T-helper 2 cell treated with Interferon-gamma antibody and Interleukin-4, amounts not matched to agents 5 μg/mL and 100 μg/mL, for 36 hours (primary cell): ENCODE data around the gene CHRNG.

Experiments
- DNase-seq: peaks from one replicate; pipeline ENCODE4 v3.0.0; 2021; ENCODE audit warnings: low spot score
- H3K27ac Mint-ChIP-seq: one replicate; pipeline ENCODE4 v1.8.0; 2021; ENCODE audit warnings: mild to moderate bottlenecking, mixed read lengths
- H3K27me3 Mint-ChIP-seq: one replicate; pipeline ENCODE4 v1.8.0; 2021; ENCODE audit warnings: low read depth, mixed read lengths
- H3K36me3 Mint-ChIP-seq: one replicate; pipeline ENCODE4 v1.8.0; 2021; ENCODE audit warnings: low read depth, mixed read lengths
- H3K4me1 Mint-ChIP-seq: one replicate; pipeline ENCODE4 v1.8.0; 2021; ENCODE audit warnings: low read depth, mixed read lengths
- H3K4me3 Mint-ChIP-seq: one replicate; pipeline ENCODE4 v1.8.0; 2022; ENCODE audit warnings: mild to moderate bottlenecking, moderate library complexity, mixed read lengths
- H3K9me3 Mint-ChIP-seq: one replicate; pipeline ENCODE4 v1.8.0; 2021; ENCODE audit warnings: mixed read lengths

CHRNG gene

GRCh38 chr2:232540441-232541041 is 1.0 kb downstream of the CHRNG start:
- no peak for DNase-seq
- Mint-ChIP-seq H3K36me3 (no peaks in the 10 kb centered on the region), H3K4me3 (no peak overlapping the region), H3K9me3 (peaks cover 7% of the 10 kb centered on the region), H3K27me3 (peaks cover 10% of the 10 kb centered on the region), H3K27ac (no peak overlapping the region), H3K4me1 (peaks cover 4% of the 10 kb centered on the region)

GRCh38 chr2:232541195-232541960 is 1.9 kb downstream of the CHRNG start:
- Mint-ChIP-seq H3K9me3 (peaks cover 4% of the 10 kb centered on the region), H3K4me3 (no peak overlapping the region), H3K4me1 (peaks cover 4% of the 10 kb centered on the region), H3K36me3 (peaks cover under 1% of the 10 kb centered on the region), H3K27ac (no peak overlapping the region), H3K27me3 (peaks cover 10% of the 10 kb centered on the region)
- no peak for DNase-seq

- Mint-ChIP-seq H3K27ac (no peak overlapping the region), H3K36me3 (peaks cover 3% of the 10 kb centered on the region), H3K27me3 (peaks cover 10% of the 10 kb centered on the region), H3K9me3 (no peaks in the 10 kb centered on the region), H3K4me1 (peaks cover 4% of the 10 kb centered on the region), H3K4me3 (no peak overlapping the region)
- no peak for DNase-seq
Measured at GRCh38 chr2:232541961-232542714, 2.6 kb downstream of the CHRNG start.

GRCh38 chr2:232542715-232543467 is 3.4 kb downstream of the CHRNG start:
- no peak overlapping the region for H3K4me3 Mint-ChIP-seq
- H3K27ac Mint-ChIP-seq = no peak overlapping the region
- H3K9me3 Mint-ChIP-seq = no peaks in the 10 kb centered on the region
- H3K27me3 Mint-ChIP-seq = peaks cover 9% of the 10 kb centered on the region
- peaks cover 9% of the 10 kb centered on the region for H3K4me1 Mint-ChIP-seq
- peaks cover 6% of the 10 kb centered on the region for H3K36me3 Mint-ChIP-seq
- DNase-seq = no peak

- Mint-ChIP-seq H3K27ac (no peak overlapping the region), H3K4me1 (peaks cover 7% of the 10 kb centered on the region), H3K27me3 (peaks cover 3% of the 10 kb centered on the region), H3K4me3 (no peak overlapping the region), H3K9me3 (peaks cover 2% of the 10 kb centered on the region), H3K36me3 (peaks cover 12% of the 10 kb centered on the region)
- no peak for DNase-seq
Measured at GRCh38 chr2:232543491-232543890, 4.0 kb downstream of the CHRNG start.

GRCh38 chr2:232543928-232544631 is 4.6 kb downstream of the CHRNG start:
- Mint-ChIP-seq H3K36me3 (peaks cover 18% of the 10 kb centered on the region), H3K4me1 (peaks cover 12% of the 10 kb centered on the region), H3K27me3 (no peaks in the 10 kb centered on the region), H3K4me3 (no peak overlapping the region), H3K9me3 (peaks cover 6% of the 10 kb centered on the region), H3K27ac (no peak overlapping the region)
- no peak for DNase-seq

GRCh38 chr2:232544674-232545073 is 5.2 kb downstream of the CHRNG start:
- peaks cover 21% of the 10 kb centered on the region for H3K36me3 Mint-ChIP-seq
- no peak for DNase-seq
- H3K9me3 Mint-ChIP-seq = peaks cover 6% of the 10 kb centered on the region
- no peak overlapping the region for H3K27ac Mint-ChIP-seq
- H3K4me3 Mint-ChIP-seq = no peak overlapping the region
- no peaks in the 10 kb centered on the region for H3K27me3 Mint-ChIP-seq
- peaks cover 17% of the 10 kb centered on the region for H3K4me1 Mint-ChIP-seq

- H3K4me1 Mint-ChIP-seq = peaks cover 18% of the 10 kb centered on the region
- H3K36me3 Mint-ChIP-seq = peaks cover 22% of the 10 kb centered on the region
- H3K9me3 Mint-ChIP-seq = peaks cover 6% of the 10 kb centered on the region
- no peak overlapping the region for H3K27ac Mint-ChIP-seq
- H3K4me3 Mint-ChIP-seq = no peak overlapping the region
- no peaks in the 10 kb centered on the region for H3K27me3 Mint-ChIP-seq
- DNase-seq = no peak
Measured at GRCh38 chr2:232545511-232546375, 6.3 kb downstream of the CHRNG start.

GRCh38 chr2:232547991-232548390 is 8.5 kb downstream of the CHRNG start:
- no peak for DNase-seq
- Mint-ChIP-seq H3K4me3 (no peak overlapping the region), H3K27me3 (no peaks in the 10 kb centered on the region), H3K27ac (no peak overlapping the region), H3K4me1 (peaks cover 32% of the 10 kb centered on the region), H3K9me3 (peaks cover 6% of the 10 kb centered on the region), H3K36me3 (peaks cover 34% of the 10 kb centered on the region)

GRCh38 chr2:232549655-232550353 is 10.3 kb downstream of the CHRNG start:
- no peaks in the 10 kb centered on the region for H3K27me3 Mint-ChIP-seq
- H3K36me3 Mint-ChIP-seq = peaks cover 45% of the 10 kb centered on the region
- no peak for DNase-seq
- peak overlapping the region; percentile 100 for H3K4me3 Mint-ChIP-seq
- peaks cover 6% of the 10 kb centered on the region for H3K9me3 Mint-ChIP-seq
- peaks cover 50% of the 10 kb centered on the region for H3K4me1 Mint-ChIP-seq
- H3K27ac Mint-ChIP-seq = peak overlapping the region; percentile 100

- Mint-ChIP-seq H3K9me3 (peaks cover 6% of the 10 kb centered on the region), H3K4me1 (peaks cover 55% of the 10 kb centered on the region), H3K36me3 (peaks cover 50% of the 10 kb centered on the region), H3K4me3 (peak within 1 kb of the TSS; percentile 100), H3K27ac (peak within 1 kb of the TSS; percentile 100), H3K27me3 (no peaks in the 10 kb centered on the region)
- DNase-seq = peak; percentile 93
Measured at GRCh38 chr2:232550354-232551249, 11.1 kb downstream of the CHRNG start, which contains the start of the genes EIF4E2 and TIGD1. Gene EIF4E2, plus strand, starts transcription at chr2:232550689. Its CDS starts 36 bp downstream, at chr2:232550725. Gene TIGD1, minus strand, starts transcription at chr2:232550557. Its CDS starts 675 bp downstream, at chr2:232549882.
